Epithelial cell of prostate (primary cell): Measurements from ENCODE around the gene FAM167B.

Source experiments
- DNase-seq: peaks from one replicate; pipeline ENCODE4 v3.0.0-alpha.2; 2011; ENCODE audit warnings: low read depth, low spot score
- H3K27ac ChIP-seq: fragments of 450-650 bp; 2 replicates; pipeline ENCODE4 v1.5.1; 2017; ENCODE audit warnings: mild to moderate bottlenecking

The FAM167B gene

GRCh38 chr1:32221980-32222755, 24.9 kb upstream of the FAM167B start, which contains the start of the genes EIF3I and TMEM234:
Gene EIF3I, plus strand, starts transcription at chr1:32222407. Its CDS starts 35 bp downstream, at chr1:32222442.
Gene TMEM234, minus strand, starts transcription at chr1:32222353. Its CDS starts 31 bp downstream, at chr1:32222322.
- DNase-seq: peak; percentile 54
- H3K27ac ChIP-seq: peak within 1 kb of the TSS; percentile 72

GRCh38 chr1:32223683-32224082, 23.3 kb upstream of the FAM167B start:
- H3K27ac ChIP-seq: peak overlapping the region; percentile 72
- no peak for DNase-seq

GRCh38 chr1:32224285-32224684, 22.7 kb upstream of the FAM167B start:
- H3K27ac ChIP-seq: no peak overlapping the region
- no peak for DNase-seq

GRCh38 chr1:32228771-32229170, 18.3 kb upstream of the FAM167B start:
- no peak overlapping the region for H3K27ac ChIP-seq
- DNase-seq: no peak

GRCh38 chr1:32231843-32232432, 15.1 kb upstream of the FAM167B start:
- no peak for DNase-seq
- H3K27ac ChIP-seq: no peak overlapping the region

- no peak overlapping the region for H3K27ac ChIP-seq
- no peak for DNase-seq
Measured at GRCh38 chr1:32232558-32233304, 14.3 kb upstream of the FAM167B start.

- peak overlapping the region; percentile 83 for H3K27ac ChIP-seq
- no peak for DNase-seq
Measured at GRCh38 chr1:32234792-32235191, 12.2 kb upstream of the FAM167B start.

GRCh38 chr1:32239337-32239736, 7.7 kb upstream of the FAM167B start:
- DNase-seq: no peak
- no peak overlapping the region for H3K27ac ChIP-seq

- H3K27ac ChIP-seq: no peak overlapping the region
- no peak for DNase-seq
Measured at GRCh38 chr1:32239790-32240139, 7.3 kb upstream of the FAM167B start.

GRCh38 chr1:32240140-32240951, 6.7 kb upstream of the FAM167B start:
- H3K27ac ChIP-seq: no peak overlapping the region
- DNase-seq: no peak

GRCh38 chr1:32241001-32241763, 5.8 kb upstream of the FAM167B start:
- no peak overlapping the region for H3K27ac ChIP-seq
- no peak for DNase-seq

GRCh38 chr1:32242341-32242851, 4.6 kb upstream of the FAM167B start:
- DNase-seq: no peak
- no peak overlapping the region for H3K27ac ChIP-seq

GRCh38 chr1:32247452-32247851, 430 bp downstream of the FAM167B start:
- no peak overlapping the region for H3K27ac ChIP-seq
- DNase-seq: no peak

- peak overlapping the region; percentile 13 for H3K27ac ChIP-seq
- peak; percentile 22 for DNase-seq
Measured at GRCh38 chr1:32247983-32248889, 1.2 kb downstream of the FAM167B start.

GRCh38 chr1:32249831-32250525, 3.0 kb downstream of the FAM167B start:
- H3K27ac ChIP-seq: no peak overlapping the region
- no peak for DNase-seq

GRCh38 chr1:32250893-32251716, 4.1 kb downstream of the FAM167B start, which contains the start of gene LCK:
Gene LCK, plus strand, starts transcription at chr1:32251265. Its CDS starts 23,065 bp downstream, at chr1:32274330.
- no peak within 1 kb of the TSS for H3K27ac ChIP-seq
- no peak for DNase-seq
